Vagina (tissue), 2 donors: ENCODE results near the gene KIF22. TPM values are rescaled to one million over a fixed set of nuclear protein-coding genes. Genes with fewer than 3 reads are reported as not detected.

Experiments used
- DNase-seq, 2 donors: peaks; one replicate each; pipeline ENCODE4 v3.0.0-alpha.2; 2017; ENCODE audit errors: extremely low spot score in 2 of 2
- H3K27ac ChIP-seq: fragments of 200-600 bp; sonication (generic); one replicate; pipeline ENCODE4 v1.5.1; 2019
- H3K27me3 ChIP-seq: fragments of 200-600 bp; sonication (generic); one replicate; pipeline ENCODE4 v1.5.1; 2019
- H3K36me3 ChIP-seq, 2 donors: fragments of 200-600 bp; sonication (generic); one replicate each; pipeline ENCODE4 v1.5.1; 2017 to 2019
- H3K4me1 ChIP-seq: fragments of 200-600 bp; sonication (generic); one replicate; pipeline ENCODE4 v1.5.1; 2019
- H3K4me3 ChIP-seq, 2 donors: fragments of 200-600 bp; sonication (generic); 1 replicate in 1 of 2; 2 replicates in 1 of 2; pipeline ENCODE4 v1.5.1; 2016 to 2019
- H3K9me3 ChIP-seq: fragments of 200-600 bp; sonication (generic); one replicate; pipeline ENCODE4 v1.5.1; 2019
- POLR2A ChIP-seq, 2 donors: fragments of 450-650 bp; IDR thresholded peaks; one replicate each; pipeline ENCODE4 v1.6.1; 2017; ENCODE audit warnings: antibody characterized with exemption in 2 of 2, mild to moderate bottlenecking in 2 of 2, moderate library complexity in 2 of 2
- POLR2AphosphoS5 ChIP-seq, 2 donors: sonication (generic); formaldehyde crosslinking; IDR thresholded peaks; one replicate each; pipeline ENCODE4 v1.9.0; 2017; ENCODE audit warnings: antibody characterized with exemption in 2 of 2, mild to moderate bottlenecking in 2 of 2, low read depth in 1 of 2; ENCODE audit not compliant: insufficient read depth in 1 of 2
- intact Hi-C: fragments of 100-400 bp; cut with DNase I; formaldehyde crosslinking; loops from one replicate; pipeline ENCODE4 v1.15.1; 2023
- small RNA-seq: library from RNA; depleted of rRNA; stranded (forward); fragments of <200 nt; gene quantifications from one replicate; pipeline ENCODE3, GENCODE V24; 2016
- total RNA-seq: library from RNA; depleted of rRNA; stranded (reverse); fragments of >200 nt; gene quantifications from one replicate; pipeline ENCODE4 v1.2.3, GENCODE V29; 2016
- TF ChIP-seq, protein P1 (sequence below), 3 experiments: fragments of 450-650 bp in 2 of 3; fragments of 200-600 bp in 1 of 3; sonication (generic) in 1 of 3; IDR thresholded peaks; one replicate each; pipeline ENCODE4 v1.5.1; 2017 to 2019; ENCODE audit warnings: antibody characterized with exemption in 3 of 3, mild to moderate bottlenecking in 2 of 3, moderate library complexity in 2 of 3

KIF22 gene
- total RNA-seq, 1 donor from 2014 or later, result 18.9 TPM

DNA sequence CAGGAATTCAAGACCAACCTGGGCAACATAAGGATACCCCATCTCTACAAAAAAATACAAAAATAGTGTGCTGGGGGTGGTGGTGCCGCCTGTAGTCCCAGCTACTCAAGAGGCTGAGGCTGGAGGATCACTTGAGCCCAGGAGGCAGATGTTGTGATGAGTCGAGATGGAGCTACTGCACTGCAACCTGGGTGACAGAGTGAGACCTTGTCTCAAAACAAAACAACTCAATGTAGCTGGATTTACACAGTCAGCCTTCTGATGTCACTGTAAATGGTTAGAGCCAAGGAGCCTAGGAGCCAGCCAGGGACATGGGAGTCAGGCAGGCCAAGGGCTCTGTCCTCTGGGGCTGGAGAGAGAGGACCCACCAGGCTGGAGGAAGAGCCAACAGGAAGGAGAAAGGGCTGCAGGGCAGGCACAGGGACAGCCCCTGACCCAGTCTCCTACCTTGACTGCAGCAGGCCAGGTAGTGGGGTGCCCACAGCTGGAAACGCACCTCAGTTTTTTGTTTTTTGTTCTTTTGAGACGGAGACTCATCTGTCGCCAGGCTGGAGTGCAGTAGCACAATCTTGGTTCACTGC lies 64.1 kb downstream of the KIF22 start:
- intact Hi-C loops, result loop anchor here (10.0 kb wide), 1 partner anchor 100 kb away; no protein-coding TSS in a partner anchor
- Histone ChIP-seq H3K27ac (no peak overlapping the region), H3K9me3 (no peaks in the 10 kb centered on the region), H3K4me1 (peaks cover 9% of the 10 kb centered on the region), H3K4me3 (no peak overlapping the region), H3K36me3 (peaks cover 0 to 13% of the 10 kb centered on the region in 2 donors), H3K27me3 (no peaks in the 10 kb centered on the region)
- DNase-seq, result no peak
- TF ChIP-seq POLR2A (IDR thresholded peaks at IDR 0.05) (no peak), POLR2AphosphoS5 (IDR thresholded peaks at IDR 0.05; ENCODE audit: insufficient read depth in 1 of 2, low read depth in 1 of 2) (no peak)
- TF ChIP-seq, protein P1, sequence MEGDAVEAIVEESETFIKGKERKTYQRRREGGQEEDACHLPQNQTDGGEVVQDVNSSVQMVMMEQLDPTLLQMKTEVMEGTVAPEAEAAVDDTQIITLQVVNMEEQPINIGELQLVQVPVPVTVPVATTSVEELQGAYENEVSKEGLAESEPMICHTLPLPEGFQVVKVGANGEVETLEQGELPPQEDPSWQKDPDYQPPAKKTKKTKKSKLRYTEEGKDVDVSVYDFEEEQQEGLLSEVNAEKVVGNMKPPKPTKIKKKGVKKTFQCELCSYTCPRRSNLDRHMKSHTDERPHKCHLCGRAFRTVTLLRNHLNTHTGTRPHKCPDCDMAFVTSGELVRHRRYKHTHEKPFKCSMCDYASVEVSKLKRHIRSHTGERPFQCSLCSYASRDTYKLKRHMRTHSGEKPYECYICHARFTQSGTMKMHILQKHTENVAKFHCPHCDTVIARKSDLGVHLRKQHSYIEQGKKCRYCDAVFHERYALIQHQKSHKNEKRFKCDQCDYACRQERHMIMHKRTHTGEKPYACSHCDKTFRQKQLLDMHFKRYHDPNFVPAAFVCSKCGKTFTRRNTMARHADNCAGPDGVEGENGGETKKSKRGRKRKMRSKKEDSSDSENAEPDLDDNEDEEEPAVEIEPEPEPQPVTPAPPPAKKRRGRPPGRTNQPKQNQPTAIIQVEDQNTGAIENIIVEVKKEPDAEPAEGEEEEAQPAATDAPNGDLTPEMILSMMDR (IDR thresholded peaks at IDR 0.05), result no peak

Small RNA genes within 50 kb of the gene (small RNA-seq; reads per million reads assigned to genes)
- not detected for gene AC009133.6
- not detected for gene AC120114.4

Other genes with a start within 250 kb of the KIF22 start
- gene SPN, start 127.5 kb upstream of the KIF22 start, total RNA-seq, result 7.4 TPM
- gene QPRT, start 111.6 kb upstream of the KIF22 start, total RNA-seq, result 13.8 TPM
- 3.2 TPM for gene C16orf54, start 44.8 kb upstream of the KIF22 start, total RNA-seq
- gene ZG16, start 12.5 kb upstream of the KIF22 start, total RNA-seq, result not detected
- 87.7 TPM for gene MAZ, start 15.8 kb downstream of the KIF22 start, total RNA-seq
- gene PRRT2, start 21.4 kb downstream of the KIF22 start, total RNA-seq, result 20.4 TPM
- 23.6 TPM for gene PAGR1, start 25.4 kb downstream of the KIF22 start, total RNA-seq
- gene MVP, start 29.7 kb downstream of the KIF22 start, total RNA-seq, result 111 TPM
- gene CDIPT, start 72.5 kb downstream of the KIF22 start, total RNA-seq, result 89.4 TPM
- gene SEZ6L2, start 108.8 kb downstream of the KIF22 start, total RNA-seq, result 15.7 TPM
- gene ASPHD1, start 109.7 kb downstream of the KIF22 start, total RNA-seq, result not detected
- 20.4 TPM for gene KCTD13, start 135.5 kb downstream of the KIF22 start, total RNA-seq
- gene TMEM219, start 171.3 kb downstream of the KIF22 start, total RNA-seq, result 85.7 TPM
- gene TAOK2, start 183.1 kb downstream of the KIF22 start, total RNA-seq, result 33.1 TPM
- gene HIRIP3, start 204.9 kb downstream of the KIF22 start, total RNA-seq, result 7.1 TPM
- gene INO80E, start 205.5 kb downstream of the KIF22 start, total RNA-seq, result 32.7 TPM
- 2.2 TPM for gene DOC2A, start 220.3 kb downstream of the KIF22 start, total RNA-seq
- not detected for gene C16orf92, start 232.4 kb downstream of the KIF22 start, total RNA-seq
- gene TLCD3B, start 240.5 kb downstream of the KIF22 start, total RNA-seq, result 0.98 TPM